Upper lobe of left lung (tissue), 4 donors: ENCODE measurements around the gene DISC1.

Source experiments
- CTCF ChIP-seq, 6 experiments: fragments of 450-650 bp in 4 of 6; fragments of 200-600 bp in 2 of 6; sonication (generic) in 2 of 6; IDR thresholded peaks; one replicate each; pipeline ENCODE4 v1.5.1; 2016 to 2019; ENCODE audit warnings: antibody characterized with exemption in 6 of 6
- EP300 ChIP-seq, 4 donors: sonication (generic); formaldehyde crosslinking; IDR thresholded peaks; one replicate each; pipeline ENCODE4 v1.5.1; 2017; ENCODE audit warnings: antibody characterized with exemption in 4 of 4, control low read depth in 2 of 4
- POLR2A ChIP-seq, 4 donors: fragments of 450-650 bp; IDR thresholded peaks; one replicate each; pipeline ENCODE4 v1.5.1; 2016 to 2017; ENCODE audit warnings: antibody characterized with exemption in 4 of 4, mild to moderate bottlenecking in 2 of 4
- POLR2AphosphoS5 ChIP-seq, 2 donors: sonication (generic); formaldehyde crosslinking; IDR thresholded peaks; one replicate each; pipeline ENCODE4 v1.5.1; 2017; ENCODE audit warnings: antibody characterized with exemption in 2 of 2

- TF ChIP-seq CTCF (IDR thresholded peaks at IDR 0.05) (no peak), POLR2A (IDR thresholded peaks at IDR 0.05) (no peak), POLR2AphosphoS5 (IDR thresholded peaks at IDR 0.05) (no peak), EP300 (IDR thresholded peaks at IDR 0.05) (no peak)
Measured at GRCh38 chr1:232033285-232033684, 406.7 kb downstream of the DISC1 start.
